Astrocyte (in vitro differentiated cells and primary cell): ENCODE data around the gene ASIC4. TPM values are rescaled to one million over a fixed set of nuclear protein-coding genes. Genes with fewer than 3 reads are reported as not detected.
A peak's percentile ranks its signal among the peaks of the same experiment; 100 is the strongest.

ENCODE experiments used
- DNase-seq: peaks from one replicate; pipeline ENCODE4 v3.0.0-alpha.2; 2010; ENCODE audit warnings: low read depth
- FAIRE-seq: peaks from 2 replicates; lab custom pipeline; 2011; peaks lifted over from hg19 to GRCh38; lab: Jason Lieb, UNC
- H2AFZ ChIP-seq: 2 replicates; pipeline ENCODE4 v1.6.0; 2012; ENCODE audit warnings: low read depth, low read length, inconsistent platforms
- H3K27ac ChIP-seq: 2 replicates; pipeline ENCODE4 v1.5.1; 2011; ENCODE audit warnings: low read depth, low read length, inconsistent platforms
- H3K27me3 ChIP-seq: 2 replicates; pipeline ENCODE4 v1.6.0; 2011; ENCODE audit warnings: low read length, inconsistent platforms; ENCODE audit not compliant: insufficient read depth
- H3K36me3 ChIP-seq: 2 replicates; pipeline ENCODE4 v1.5.1; 2011; ENCODE audit warnings: low read length, inconsistent platforms; ENCODE audit not compliant: insufficient read depth
- H3K4me1 ChIP-seq: 2 replicates; pipeline ENCODE4 v1.5.1; 2011; ENCODE audit warnings: low read length, inconsistent platforms; ENCODE audit not compliant: insufficient read depth
- H3K4me2 ChIP-seq: 2 replicates; pipeline ENCODE4 v1.6.0; 2012; ENCODE audit warnings: low read length, inconsistent platforms
- H3K4me3 ChIP-seq: 2 replicates; pipeline ENCODE4 v1.5.1; 2011; ENCODE audit warnings: low read depth, mild to moderate bottlenecking, low read length, inconsistent platforms; ENCODE audit not compliant: insufficient read depth
- H3K79me2 ChIP-seq: 2 replicates; pipeline ENCODE4 v1.6.0; 2012; ENCODE audit warnings: mild to moderate bottlenecking, low read length, inconsistent platforms; ENCODE audit not compliant: insufficient read depth
- H3K9ac ChIP-seq: 2 replicates; pipeline ENCODE4 v1.6.0; 2012; ENCODE audit warnings: mild to moderate bottlenecking, low read length, inconsistent platforms
- H3K9me3 ChIP-seq: 2 replicates; pipeline ENCODE4 v1.5.1; 2012; ENCODE audit warnings: low read depth, mild to moderate bottlenecking, low read length, inconsistent platforms; ENCODE audit not compliant: insufficient read depth
- H4K20me1 ChIP-seq: 2 replicates; pipeline ENCODE4 v1.6.0; 2012; ENCODE audit warnings: low read length, inconsistent platforms; ENCODE audit not compliant: insufficient read depth
- H3K27ac Mint-ChIP-seq: one replicate; pipeline ENCODE4 v1.8.0; 2021; ENCODE audit warnings: mild to moderate bottlenecking, mixed read lengths; ENCODE audit not compliant: unreplicated experiment
- H3K27me3 Mint-ChIP-seq: one replicate; pipeline ENCODE4 v1.8.0; 2021; ENCODE audit warnings: low read depth, mixed read lengths; ENCODE audit not compliant: unreplicated experiment
- H3K36me3 Mint-ChIP-seq: one replicate; pipeline ENCODE4 v1.8.0; 2021; ENCODE audit warnings: low read depth, mixed read lengths; ENCODE audit not compliant: unreplicated experiment
- H3K4me1 Mint-ChIP-seq: one replicate; pipeline ENCODE4 v1.8.0; 2021; ENCODE audit warnings: low read depth, mixed read lengths; ENCODE audit not compliant: unreplicated experiment
- H3K4me3 Mint-ChIP-seq: one replicate; pipeline ENCODE4 v1.8.0; 2021; ENCODE audit warnings: mild to moderate bottlenecking, moderate library complexity, mixed read lengths; ENCODE audit not compliant: unreplicated experiment
- H3K9me3 Mint-ChIP-seq: one replicate; pipeline ENCODE4 v1.8.0; 2021; ENCODE audit warnings: mild to moderate bottlenecking, mixed read lengths; ENCODE audit not compliant: unreplicated experiment
- CTCF ChIP-seq: IDR thresholded peaks from 2 replicates; pipeline ENCODE4 v1.5.1; 2011; ENCODE audit warnings: low read depth, mild to moderate bottlenecking, inconsistent platforms, low read length, moderate library complexity; ENCODE audit not compliant: insufficient read depth
- EZH2 ChIP-seq: IDR thresholded peaks from 2 replicates; pipeline ENCODE4 v1.6.1; 2012; ENCODE audit warnings: mild to moderate bottlenecking, low read length, inconsistent platforms; ENCODE audit not compliant: insufficient read depth
- total RNA-seq: library from RNA; stranded (reverse); gene quantifications from 2 replicates; pipeline ENCODE4 v1.2.1, GENCODE V29; 2021

ASIC4 gene
- total RNA-seq, 1 donor from 2014 or later: 0.39 TPM

- FAIRE-seq: no peak
Observed at GRCh38 chr2:219480004-219480403, 34.3 kb upstream of the ASIC4 start.

GRCh38 chr2:219482674-219483405 is 31.4 kb upstream of the ASIC4 start:
- H3K36me3 Mint-ChIP-seq: peaks cover 43% of the 10 kb centered on the region
- H3K4me1 ChIP-seq: no peaks in the 10 kb centered on the region
- H3K4me3 Mint-ChIP-seq: no peak overlapping the region
- peaks cover 9% of the 10 kb centered on the region for H3K36me3 ChIP-seq
- H3K27ac Mint-ChIP-seq: peak overlapping the region; percentile 66
- H4K20me1 ChIP-seq: peaks cover 20% of the 10 kb centered on the region
- no peaks in the 10 kb centered on the region for H3K9me3 Mint-ChIP-seq
- no peak overlapping the region for H3K4me2 ChIP-seq
- H3K9ac ChIP-seq: no peak overlapping the region
- TF ChIP-seq EZH2: no peak
- TF ChIP-seq CTCF: no peak
- FAIRE-seq (no peak), DNase-seq (no peak)
- H3K79me2 ChIP-seq: no peaks in the 10 kb centered on the region
- no peak overlapping the region for H2AFZ ChIP-seq
- no peaks in the 10 kb centered on the region for H3K9me3 ChIP-seq
- no peak overlapping the region for H3K4me3 ChIP-seq
- H3K27me3 Mint-ChIP-seq: peaks cover 56% of the 10 kb centered on the region
- H3K27ac ChIP-seq: no peak overlapping the region
- peaks cover 3% of the 10 kb centered on the region for H3K27me3 ChIP-seq
- H3K4me1 Mint-ChIP-seq: no peaks in the 10 kb centered on the region

More at GRCh38 chr2:219480004-219480403, 34.3 kb upstream of the ASIC4 start:
- Histone ChIP-seq H4K20me1 (peaks cover 8% of the 10 kb centered on the region), H3K9me3 (no peaks in the 10 kb centered on the region), H3K4me3 (no peak overlapping the region), H3K4me1 (peaks cover 5% of the 10 kb centered on the region), H3K27ac (no peak overlapping the region), H3K27me3 (peaks cover 3% of the 10 kb centered on the region), H2AFZ (no peak overlapping the region), H3K79me2 (no peaks in the 10 kb centered on the region), H3K9ac (no peak overlapping the region), H3K36me3 (peaks cover 9% of the 10 kb centered on the region), H3K4me2 (no peak overlapping the region)
- TF ChIP-seq CTCF (no peak), EZH2 (no peak)
- Mint-ChIP-seq H3K4me1 (peaks cover 7% of the 10 kb centered on the region), H3K27ac (no peak overlapping the region), H3K4me3 (no peak overlapping the region), H3K27me3 (peaks cover 36% of the 10 kb centered on the region), H3K36me3 (peaks cover 36% of the 10 kb centered on the region), H3K9me3 (no peaks in the 10 kb centered on the region)
- no peak for DNase-seq
